HG03175 (cell line): Measurements from ENCODE around the gene CST7.
"Not testable (repeated sequence)": the region's sequence is repeated elsewhere in the genome, so short reads cannot be mapped to it uniquely, and the experiment has no call there.

Source experiments
- ATAC-seq: cut with Tn5 transposase; IDR thresholded peaks from one replicate; pipeline ENCODE4 v1.9.1; 2021; ENCODE audit warnings: mild to moderate bottlenecking, moderate library complexity; ENCODE audit not compliant: unreplicated experiment

Gene CST7

GRCh38 chr20:24929259-24929658 lies 19.8 kb upstream of the CST7 start:
- not testable (repeated sequence) for ATAC-seq

GRCh38 chr20:24929867-24930723 lies 19.0 kb upstream of the CST7 start:
- ATAC-seq = not testable (repeated sequence)

- ATAC-seq = not testable (repeated sequence)
Measured at GRCh38 chr20:24930724-24931688, 18.1 kb upstream of the CST7 start.

- ATAC-seq = not testable (repeated sequence)
Measured at GRCh38 chr20:24931893-24932292, 17.2 kb upstream of the CST7 start.

GRCh38 chr20:24933266-24933908 lies 15.7 kb upstream of the CST7 start:
- ATAC-seq = no peak

GRCh38 chr20:24934101-24934661 lies 14.9 kb upstream of the CST7 start:
- ATAC-seq = no peak

- no peak for ATAC-seq
Measured at GRCh38 chr20:24934716-24935115, 14.4 kb upstream of the CST7 start.

- no peak for ATAC-seq
Measured at GRCh38 chr20:24935140-24935539, 13.9 kb upstream of the CST7 start.

- no peak for ATAC-seq
Measured at GRCh38 chr20:24935766-24936525, 13.1 kb upstream of the CST7 start.

GRCh38 chr20:24936526-24937407 lies 12.3 kb upstream of the CST7 start:
- ATAC-seq = no peak

- ATAC-seq = no peak
Measured at GRCh38 chr20:24937579-24937978, 11.5 kb upstream of the CST7 start.

- ATAC-seq = no peak
Measured at GRCh38 chr20:24938498-24938897, 10.6 kb upstream of the CST7 start.

GRCh38 chr20:24939036-24939435 lies 10.0 kb upstream of the CST7 start:
- no peak for ATAC-seq

GRCh38 chr20:24942679-24943078 lies 6.4 kb upstream of the CST7 start:
- ATAC-seq = no peak

- ATAC-seq = no peak
Measured at GRCh38 chr20:24943196-24943595, 5.9 kb upstream of the CST7 start.

GRCh38 chr20:24943731-24944130 lies 5.3 kb upstream of the CST7 start:
- ATAC-seq = no peak

- ATAC-seq = not testable (repeated sequence)
Measured at GRCh38 chr20:24946376-24946775, 2.7 kb upstream of the CST7 start.

- not testable (repeated sequence) for ATAC-seq
Measured at GRCh38 chr20:24948396-24948938, 602 bp upstream of the CST7 start.

- ATAC-seq = no peak
Measured at GRCh38 chr20:24949756-24950127, 673 bp downstream of the CST7 start.
